SKM-1 treated with dmso at 0.1 percent for 144 hours (cell line): ENCODE data around the gene HRH2.

Experiments used
- DNase-seq: peaks from one replicate; lab custom pipeline; 2025; ENCODE audit not compliant: unreplicated experiment; lab: John Stamatoyannopoulos, UW

The HRH2 gene

DNA sequence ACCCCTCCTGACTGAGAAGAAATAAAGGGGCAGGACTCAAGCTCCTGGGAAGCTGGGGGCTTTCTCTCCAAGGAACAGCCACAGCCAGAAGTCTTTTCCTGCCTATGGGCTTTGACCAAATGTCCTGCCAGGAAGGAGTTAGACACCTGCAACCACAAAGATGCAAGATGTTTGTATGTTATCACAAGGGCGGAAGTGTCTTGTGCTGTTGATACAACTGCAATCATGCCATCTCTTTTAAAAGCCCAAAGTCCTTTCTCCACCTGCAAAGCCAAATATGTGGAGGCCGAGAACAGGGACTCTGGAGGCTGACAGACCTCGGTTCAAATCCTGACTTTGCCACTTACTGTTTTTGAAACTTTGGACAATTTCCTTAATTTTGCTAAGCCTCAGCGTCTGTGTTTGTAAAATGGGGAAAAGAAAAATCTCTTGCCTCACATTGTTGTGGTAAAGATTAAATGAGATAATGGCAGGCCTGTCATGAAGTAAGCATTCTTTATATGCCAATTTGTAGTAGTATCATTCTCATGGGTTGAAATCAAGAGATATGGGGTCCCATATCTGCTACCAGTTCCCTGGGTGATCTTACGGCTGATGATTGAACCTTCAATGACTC lies 17.0 kb downstream of the HRH2 start:
- no peak for DNase-seq

GRCh38 chr5:175675873-175676272 lies 18.0 kb downstream of the HRH2 start:
- no peak for DNase-seq

DNA sequence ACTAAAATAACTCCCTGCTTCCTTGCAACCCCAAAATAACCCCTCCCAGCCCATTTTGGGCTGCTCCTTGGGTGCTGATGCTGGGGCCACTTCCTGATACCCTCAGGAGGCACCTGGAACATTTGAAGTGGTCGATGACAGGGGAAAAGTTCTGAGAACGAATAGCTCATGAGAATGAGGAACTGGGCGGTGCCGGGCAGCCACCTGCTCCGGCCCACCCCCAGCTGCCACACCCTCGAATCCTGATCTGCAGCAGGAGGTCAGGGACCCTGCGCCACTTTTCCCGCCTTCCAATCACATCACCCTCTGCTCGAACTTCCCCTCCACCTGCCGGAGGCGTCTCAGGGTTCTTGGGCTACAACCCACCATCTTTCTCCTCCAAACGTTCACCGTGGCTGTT lies 19.7 kb downstream of the HRH2 start:
- no peak for DNase-seq

DNA sequence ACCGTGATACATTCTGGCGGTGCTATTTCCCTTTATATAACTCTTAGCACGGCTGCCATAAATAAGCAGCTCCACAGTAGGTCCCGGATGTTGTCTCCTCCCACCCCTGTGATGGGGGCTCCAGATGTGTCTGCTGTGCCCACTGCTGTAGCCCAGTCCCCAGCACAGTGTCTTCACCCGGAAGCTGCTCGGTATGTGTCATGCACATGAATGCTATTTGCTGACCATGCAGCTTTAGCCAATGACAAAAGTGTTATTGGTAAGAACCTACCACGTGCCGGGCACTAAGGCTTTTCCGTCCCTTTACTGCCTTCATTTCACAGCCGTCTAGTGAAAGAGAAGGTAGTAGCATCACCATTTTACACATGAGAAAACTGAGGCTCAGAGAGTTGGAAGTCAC lies 20.2 kb downstream of the HRH2 start:
- no peak for DNase-seq

DNA sequence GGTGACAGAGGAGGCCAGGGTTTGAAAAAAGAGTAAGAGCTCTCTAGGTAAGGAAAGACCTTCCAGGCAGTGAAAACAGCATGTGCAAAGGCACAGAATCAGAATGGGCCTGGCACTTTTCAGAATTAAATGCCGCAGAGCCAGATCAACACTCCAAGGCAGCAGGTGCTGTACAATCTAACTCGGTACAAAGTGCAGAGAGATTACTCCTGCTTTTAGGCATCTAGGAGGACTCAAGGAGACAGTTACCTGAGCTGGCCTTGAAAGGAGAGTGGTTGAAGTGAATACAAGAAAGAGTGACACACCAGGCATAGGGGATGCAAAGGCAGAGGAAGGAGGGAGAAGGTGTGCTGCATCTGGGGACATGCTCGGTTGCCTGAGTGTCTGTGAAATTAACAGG lies 21.5 kb downstream of the HRH2 start:
- no peak for DNase-seq

DNA sequence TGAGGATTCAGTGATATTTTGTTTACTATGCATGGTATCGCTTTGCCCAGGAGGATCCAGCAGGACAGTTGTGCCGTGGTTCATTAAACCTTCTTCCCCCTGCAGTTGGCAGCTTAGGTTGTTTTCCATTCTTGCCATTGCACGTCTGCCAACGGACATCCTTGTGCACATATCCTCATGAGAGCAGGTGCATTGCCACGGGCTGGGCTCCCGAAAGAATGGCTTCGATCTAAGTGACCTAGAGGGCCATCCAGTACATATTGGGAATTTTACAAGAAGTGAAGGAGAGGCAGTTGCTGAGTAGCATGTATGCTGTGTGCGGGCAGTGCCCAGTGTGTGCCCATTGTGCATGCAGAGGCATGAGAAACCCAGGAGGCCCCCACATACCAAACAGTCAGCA lies 22.1 kb downstream of the HRH2 start:
- no peak for DNase-seq

GRCh38 chr5:175680463-175680862 lies 22.6 kb downstream of the HRH2 start:
- DNase-seq, result no peak

- no peak for DNase-seq
These were observed 23.4 kb downstream of the HRH2 start for GRCh38 chr5:175681045-175681967.

DNA sequence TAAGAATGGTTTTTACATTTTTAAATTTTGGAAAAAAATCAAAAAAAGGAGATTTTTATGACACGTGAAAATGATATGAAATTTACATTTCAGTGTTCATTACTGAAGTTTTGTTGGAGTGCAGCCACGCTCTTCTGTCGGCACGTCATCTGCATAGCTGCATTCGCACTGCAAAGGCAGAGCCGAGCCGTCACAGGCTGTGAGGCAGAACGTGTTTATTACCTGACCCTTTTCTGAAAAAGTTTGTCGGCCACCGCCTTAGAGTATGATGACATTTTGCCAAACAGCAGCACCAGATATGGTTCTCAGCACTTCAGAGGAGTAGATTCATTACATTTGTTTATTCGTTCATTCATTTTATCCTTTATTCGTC lies 24.1 kb downstream of the HRH2 start:
- DNase-seq, result no peak

- DNase-seq, result no peak
These were observed 24.8 kb downstream of the HRH2 start for GRCh38 chr5:175682664-175683063.

DNA sequence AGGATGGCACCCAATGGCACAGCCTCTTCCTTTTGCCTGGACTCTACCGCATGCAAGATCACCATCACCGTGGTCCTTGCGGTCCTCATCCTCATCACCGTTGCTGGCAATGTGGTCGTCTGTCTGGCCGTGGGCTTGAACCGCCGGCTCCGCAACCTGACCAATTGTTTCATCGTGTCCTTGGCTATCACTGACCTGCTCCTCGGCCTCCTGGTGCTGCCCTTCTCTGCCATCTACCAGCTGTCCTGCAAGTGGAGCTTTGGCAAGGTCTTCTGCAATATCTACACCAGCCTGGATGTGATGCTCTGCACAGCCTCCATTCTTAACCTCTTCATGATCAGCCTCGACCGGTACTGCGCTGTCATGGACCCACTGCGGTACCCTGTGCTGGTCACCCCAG lies 25.4 kb downstream of the HRH2 start:
- DNase-seq, result no peak

GRCh38 chr5:175683921-175684320 lies 26.1 kb downstream of the HRH2 start:
- no peak for DNase-seq

DNA sequence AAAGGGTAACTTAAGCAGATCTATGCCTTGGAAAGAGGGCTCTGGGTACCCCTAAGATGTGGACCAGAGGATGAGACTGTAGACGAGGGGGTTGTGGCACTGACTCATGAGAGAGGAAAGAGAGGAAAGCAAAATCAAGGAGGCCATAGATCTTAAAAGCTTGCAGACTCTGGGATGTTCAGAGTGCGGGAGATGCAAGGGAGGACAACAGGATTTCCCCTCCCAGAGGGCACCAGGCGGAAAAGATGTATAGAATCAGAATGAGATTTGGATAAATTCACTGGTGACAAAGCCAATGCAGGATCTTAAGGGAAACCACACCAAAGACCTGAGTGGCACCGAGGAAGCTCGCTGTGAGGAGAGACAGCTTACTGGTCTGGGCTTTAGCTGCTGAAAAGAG lies 27.1 kb downstream of the HRH2 start:
- no peak for DNase-seq

- no peak for DNase-seq
These were observed 28.0 kb downstream of the HRH2 start for GRCh38 chr5:175685701-175686350.

GRCh38 chr5:175686396-175686795 lies 28.5 kb downstream of the HRH2 start:
- DNase-seq, result no peak

DNA sequence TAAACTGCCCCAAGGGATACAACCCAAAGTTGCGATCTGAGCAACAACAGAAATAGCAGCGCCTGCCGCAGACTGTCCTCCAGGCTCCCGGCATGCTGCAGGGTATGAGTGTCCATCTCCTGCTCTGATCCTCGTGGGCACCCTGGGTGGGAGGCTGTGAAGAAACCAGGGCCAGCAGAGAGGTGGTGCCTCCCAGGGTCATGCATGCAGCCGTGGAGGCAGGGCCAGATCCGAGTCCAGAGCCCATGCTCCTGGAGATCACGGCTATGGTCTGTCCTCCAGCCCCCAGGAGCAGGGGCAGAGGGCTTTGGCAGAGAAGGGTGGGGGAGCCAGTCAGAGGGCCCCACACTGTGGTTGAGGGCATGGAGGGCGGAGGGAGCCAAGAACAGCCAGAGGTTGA lies 29.0 kb downstream of the HRH2 start:
- no peak for DNase-seq

GRCh38 chr5:175687231-175687701 lies 29.4 kb downstream of the HRH2 start:
- no peak for DNase-seq

DNA sequence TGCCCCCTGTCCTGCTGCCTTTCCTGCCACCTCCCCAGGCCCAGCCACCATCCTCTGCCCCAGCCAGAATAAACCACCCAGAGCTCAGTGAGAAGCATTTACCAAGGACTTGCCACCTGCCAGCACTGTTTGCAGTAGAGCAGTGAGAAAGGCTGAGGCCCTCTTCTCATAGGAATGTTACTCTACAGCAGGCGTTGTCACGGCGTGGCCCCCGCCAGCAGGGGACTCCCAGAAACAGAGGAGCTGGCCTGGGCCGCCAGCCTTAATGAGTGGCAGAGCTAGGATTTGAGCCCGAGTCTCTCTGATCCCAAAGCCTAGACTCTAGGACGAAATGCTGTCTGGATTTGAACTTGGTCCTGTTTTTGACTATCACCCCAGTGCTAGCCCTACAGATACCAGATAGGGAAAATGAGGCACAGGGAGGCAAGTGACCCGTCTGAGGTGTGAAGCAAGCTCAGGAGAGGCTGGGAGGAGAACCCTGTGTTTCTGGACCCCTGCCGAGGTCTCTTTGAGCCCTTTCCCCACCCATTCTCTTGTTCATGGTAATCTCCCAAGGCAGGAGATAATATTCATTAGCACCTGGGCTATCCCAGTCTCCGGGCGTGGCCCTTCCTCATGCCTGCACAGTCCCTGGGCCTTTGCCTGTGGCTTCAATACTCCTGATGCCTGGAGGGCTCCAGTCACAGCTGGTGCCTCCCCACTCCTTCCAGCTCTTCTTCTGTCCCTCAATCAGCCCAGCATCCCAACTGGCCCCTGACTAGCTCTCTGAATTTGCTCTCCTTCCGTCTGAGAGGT lies 30.7 kb downstream of the HRH2 start:
- no peak for DNase-seq

GRCh38 chr5:175689147-175689991 lies 31.5 kb downstream of the HRH2 start:
- DNase-seq, result peak; percentile 93

- DNase-seq, result no peak
These were observed 32.2 kb downstream of the HRH2 start for GRCh38 chr5:175690025-175690424.
